NCI-H2227 (cell line): ENCODE measurements around the gene ALG3.
"Not testable (repeated sequence)": the region's sequence is repeated elsewhere in the genome, so short reads cannot be mapped to it uniquely, and the experiment has no call there.

Source experiments
- DNase-seq: peaks from one replicate; lab custom pipeline; 2025; ENCODE audit not compliant: unreplicated experiment; lab: John Stamatoyannopoulos, UW

The ALG3 gene

DNA sequence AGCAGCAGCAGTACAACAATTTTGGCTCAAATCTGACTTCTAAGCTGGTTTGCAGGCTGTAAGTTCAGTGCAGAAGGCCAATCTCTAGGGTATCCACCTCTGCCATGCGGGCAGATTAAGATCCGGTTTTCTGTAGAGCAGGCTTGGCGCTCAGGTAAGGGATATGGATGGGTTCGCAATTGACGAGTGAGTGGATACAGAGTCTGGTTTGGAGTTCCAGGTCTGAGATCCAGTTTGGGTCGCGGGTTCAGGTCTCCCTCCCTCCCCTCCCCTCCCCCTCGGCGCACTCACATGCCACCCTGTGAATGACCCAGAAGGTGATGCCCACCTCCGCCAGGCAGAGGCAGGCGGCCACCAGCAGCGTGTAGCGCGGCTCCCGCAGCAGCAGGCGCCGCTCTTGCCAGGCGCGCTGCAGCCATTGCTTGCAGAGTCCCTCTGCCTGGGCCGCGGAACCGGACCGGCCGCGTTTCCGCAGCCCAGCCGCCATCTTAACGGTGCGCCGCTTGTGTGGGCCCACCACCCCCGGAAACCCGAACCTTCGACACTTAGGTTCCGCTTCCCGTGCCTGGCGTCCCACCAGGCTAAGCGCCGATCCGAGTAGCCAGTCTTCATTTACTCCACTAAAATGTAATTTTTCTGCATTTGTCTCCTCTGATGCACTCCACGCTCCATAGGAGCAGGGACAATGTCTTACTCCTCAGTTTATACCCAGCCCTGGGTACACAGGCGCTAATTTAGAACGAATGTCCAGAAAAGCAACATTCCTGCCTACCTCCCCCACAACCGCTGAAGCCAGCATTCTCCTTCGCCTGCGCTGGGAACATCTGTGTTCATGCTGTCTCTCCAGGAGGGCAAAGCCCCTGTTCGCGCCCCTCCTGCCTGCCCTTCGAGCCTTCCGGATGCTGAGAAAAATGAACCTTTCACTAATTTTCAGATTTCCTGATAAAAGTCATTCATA, at the start of gene ALG3:
TSS of gene ALG3 (minus strand) at position 509 of the 958 bp plus-strand sequence. CDS start at position 487, 22 bp downstream.
- DNase-seq = peak; percentile 94

DNA sequence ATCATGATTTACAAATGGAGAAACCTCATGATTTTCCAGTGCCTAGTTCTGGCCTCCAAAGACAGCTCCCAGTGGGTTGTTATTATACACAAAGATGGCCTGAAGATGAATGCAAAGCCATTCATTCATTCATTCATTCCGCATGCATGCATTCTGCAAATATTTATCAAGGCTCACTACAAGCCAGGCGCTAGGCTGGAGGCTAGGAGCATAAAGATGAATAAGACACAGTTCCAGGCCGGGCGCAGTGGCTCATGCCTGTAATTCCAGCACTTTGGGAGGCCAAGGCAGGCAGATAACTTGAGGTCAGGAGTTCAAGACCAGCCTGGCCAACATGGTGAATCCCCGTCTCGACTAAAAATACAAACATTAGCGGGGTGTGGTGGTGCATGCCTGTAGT, 47.9 kb upstream of the ALG3 start:
- no peak for DNase-seq

DNA sequence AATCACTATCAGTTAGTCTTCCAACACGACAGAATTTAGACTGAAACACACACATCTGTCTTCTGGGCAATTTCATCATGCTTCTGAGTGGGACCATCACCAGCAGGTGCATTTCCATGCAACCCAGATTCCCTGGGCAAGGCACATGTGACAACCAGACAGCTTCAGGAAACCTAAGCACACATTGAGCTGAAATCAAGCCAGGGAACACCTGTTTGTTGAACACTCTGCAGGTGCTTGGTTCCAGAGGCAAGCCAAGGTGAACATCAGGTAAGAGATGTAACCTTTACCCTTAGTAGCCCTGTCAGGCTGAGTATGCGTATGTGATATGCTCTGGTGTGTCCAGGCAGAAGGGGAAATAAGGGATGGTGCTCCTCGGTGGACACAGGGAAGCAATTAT, 47.0 kb upstream of the ALG3 start:
- DNase-seq = no peak

DNA sequence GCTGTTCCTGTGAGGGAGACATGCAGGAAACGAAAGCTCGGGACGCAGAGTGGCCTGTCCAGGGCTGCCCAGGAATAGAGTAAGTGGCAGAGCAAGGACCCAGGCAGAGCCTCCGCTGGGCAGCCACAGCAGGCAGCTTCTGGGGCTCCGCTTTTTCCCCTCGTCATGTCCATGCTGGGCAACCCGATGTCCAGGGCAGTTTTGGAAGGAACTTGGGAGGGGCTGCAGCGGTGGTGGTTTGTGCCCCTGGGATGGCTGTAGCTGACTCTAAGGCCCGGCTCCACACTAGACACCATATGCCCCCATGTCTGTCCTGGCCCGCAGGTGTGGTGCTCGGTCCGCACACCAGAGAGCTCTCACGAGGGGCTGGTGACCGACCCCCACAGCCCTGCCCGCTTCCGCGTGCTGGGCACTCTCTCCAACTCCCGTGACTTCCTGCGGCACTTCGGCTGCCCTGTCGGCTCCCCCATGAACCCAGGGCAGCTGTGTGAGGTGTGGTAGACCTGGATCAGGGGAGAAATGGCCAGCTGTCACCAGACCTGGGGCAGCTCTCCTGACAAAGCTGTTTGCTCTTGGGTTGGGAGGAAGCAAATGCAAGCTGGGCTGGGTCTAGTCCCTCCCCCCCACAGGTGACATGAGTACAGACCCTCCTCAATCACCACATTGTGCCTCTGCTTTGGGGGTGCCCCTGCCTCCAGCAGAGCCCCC, 43.1 kb upstream of the ALG3 start:
- DNase-seq = no peak

DNA sequence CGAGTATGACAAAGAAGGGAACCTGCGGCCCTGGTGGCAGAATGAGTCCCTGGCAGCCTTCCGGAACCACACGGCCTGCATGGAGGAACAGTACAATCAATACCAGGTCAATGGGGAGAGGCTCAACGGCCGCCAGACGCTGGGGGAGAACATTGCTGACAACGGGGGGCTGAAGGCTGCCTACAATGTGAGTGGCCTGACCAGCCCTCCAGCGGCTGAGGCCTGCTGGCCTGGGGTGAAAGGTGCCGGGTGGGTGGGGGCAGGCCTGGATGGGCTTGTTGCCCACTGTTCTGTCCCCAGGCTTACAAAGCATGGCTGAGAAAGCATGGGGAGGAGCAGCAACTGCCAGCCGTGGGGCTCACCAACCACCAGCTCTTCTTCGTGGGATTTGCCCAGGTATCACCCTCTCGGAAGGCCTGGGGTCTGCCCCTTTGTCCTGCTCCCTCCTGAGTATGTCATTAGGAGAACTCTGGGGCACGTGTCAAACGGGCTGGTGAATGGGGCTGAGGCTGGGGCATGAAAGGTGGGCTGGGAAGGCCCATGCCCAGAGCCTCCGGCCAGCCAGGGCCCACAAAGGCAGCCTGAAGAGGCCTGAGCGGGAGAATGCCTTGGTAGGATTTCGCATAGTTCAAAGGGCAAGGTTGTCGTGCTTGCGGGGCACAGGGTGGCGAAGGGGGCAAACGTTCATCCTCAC, 42.4 kb upstream of the ALG3 start:
- DNase-seq = no peak

DNA sequence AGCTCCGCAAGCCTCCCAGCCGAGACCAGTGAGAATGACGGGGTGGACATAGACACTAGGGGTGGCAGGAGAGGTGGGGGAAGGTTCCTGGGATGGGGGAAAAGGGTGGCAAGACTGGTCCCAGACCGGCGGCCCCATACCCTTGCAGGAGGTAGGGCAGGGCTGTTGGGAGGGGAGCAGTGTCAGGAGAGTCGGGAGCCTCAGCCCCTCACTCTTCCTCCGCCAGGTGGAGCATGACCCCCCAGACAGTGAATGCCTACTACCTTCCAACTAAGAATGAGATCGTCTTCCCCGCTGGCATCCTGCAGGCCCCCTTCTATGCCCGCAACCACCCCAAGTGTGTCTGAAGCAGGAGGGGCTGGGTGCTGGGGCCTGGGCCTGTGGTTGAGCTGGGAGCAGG, 41.6 kb upstream of the ALG3 start:
- DNase-seq = no peak

DNA sequence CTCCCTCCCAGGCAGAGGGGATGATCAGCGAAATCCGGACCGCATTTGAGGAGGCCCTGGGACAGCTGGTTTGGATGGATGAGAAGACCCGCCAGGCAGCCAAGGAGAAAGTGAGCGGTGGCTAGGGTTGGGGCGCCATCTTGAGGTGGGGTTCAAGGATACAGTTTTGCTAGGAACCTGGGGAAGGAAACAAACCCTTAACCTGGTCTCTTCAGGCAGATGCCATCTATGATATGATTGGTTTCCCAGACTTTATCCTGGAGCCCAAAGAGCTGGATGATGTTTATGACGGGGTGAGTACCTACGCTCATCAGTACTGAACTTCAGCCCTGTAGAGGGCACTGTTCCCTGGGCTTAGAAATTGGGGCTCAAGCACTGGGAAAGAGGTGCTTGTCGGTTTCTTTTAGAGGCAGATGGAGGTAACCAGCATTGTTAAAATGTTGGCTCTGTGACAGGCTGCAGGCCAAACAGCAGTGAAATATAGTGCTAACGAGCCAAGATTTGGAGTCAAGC, 40.7 kb upstream of the ALG3 start:
- DNase-seq = peak; percentile 58

DNA sequence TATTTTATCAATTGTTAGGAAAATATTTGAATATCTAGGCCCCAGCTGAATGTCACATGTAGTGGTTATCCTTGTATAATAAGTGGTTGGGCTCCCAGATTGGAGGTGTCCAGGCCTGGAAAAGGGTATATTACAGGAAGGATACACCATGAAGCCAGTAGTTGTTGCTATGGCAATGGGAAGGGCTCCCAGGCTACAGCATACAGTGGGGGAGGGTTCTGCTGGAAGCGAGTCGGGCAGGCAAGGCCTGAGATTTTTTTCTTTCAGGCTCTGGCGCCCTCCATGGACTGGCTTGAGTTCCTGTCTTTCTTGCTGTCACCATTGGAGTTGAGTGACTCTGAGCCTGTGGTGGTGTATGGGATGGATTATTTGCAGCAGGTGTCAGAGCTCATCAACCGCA, 35.9 kb upstream of the ALG3 start:
- peak; percentile 95 for DNase-seq

DNA sequence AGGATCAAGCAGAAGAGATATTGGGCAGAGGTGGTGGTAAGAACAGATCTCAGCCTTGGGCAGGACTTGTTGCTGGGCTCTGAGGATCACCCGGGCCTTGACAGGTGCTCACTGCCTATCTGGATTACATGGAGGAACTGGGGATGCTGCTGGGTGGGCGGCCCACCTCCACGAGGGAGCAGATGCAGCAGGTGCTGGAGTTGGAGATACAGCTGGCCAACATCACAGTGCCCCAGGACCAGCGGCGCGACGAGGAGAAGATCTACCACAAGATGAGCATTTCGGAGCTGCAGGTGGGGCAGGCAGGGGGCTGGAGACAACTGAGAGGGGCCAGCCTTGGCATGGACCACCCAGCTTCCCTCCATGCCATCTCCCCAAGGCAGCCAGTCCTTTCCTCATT, 34.9 kb upstream of the ALG3 start:
- DNase-seq = no peak

DNA sequence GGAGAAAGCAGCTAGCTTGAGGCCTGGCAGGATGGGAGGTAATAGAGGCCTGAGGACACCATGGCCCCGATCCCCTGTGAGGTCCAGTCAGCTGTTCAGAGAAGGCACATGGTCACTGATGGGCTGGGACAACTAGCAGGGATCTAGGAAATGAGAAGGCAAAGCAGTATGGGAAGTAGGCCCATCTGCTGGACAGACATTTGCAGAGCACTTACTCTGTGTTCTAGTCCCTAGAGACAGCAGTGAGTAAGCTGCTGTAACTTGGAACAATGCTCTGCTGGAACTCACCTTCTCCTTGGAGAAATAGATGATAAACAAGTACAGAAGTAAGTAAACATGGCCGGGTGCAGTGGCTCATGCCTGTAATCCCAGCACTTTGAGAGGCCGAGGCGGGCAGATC, 34.2 kb upstream of the ALG3 start:
- no peak for DNase-seq

DNA sequence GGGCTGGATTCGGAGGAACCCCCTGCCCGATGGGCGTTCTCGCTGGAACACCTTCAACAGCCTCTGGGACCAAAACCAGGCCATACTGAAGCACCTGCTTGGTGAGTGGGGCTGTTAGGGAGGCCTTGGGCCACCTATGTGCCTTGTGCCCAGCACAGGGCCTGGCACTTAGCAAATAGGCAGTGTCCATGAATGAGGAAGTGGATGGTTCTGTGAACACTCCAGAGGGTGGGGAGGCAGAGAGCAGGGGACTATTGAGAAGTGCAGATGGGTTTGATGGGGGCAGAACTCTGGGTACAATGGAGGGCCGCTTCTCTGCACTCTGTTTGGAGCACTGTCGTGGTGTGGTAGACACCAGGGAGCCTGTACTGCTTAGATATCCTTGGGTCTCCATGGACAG, 28.6 kb upstream of the ALG3 start:
- DNase-seq = no peak

DNA sequence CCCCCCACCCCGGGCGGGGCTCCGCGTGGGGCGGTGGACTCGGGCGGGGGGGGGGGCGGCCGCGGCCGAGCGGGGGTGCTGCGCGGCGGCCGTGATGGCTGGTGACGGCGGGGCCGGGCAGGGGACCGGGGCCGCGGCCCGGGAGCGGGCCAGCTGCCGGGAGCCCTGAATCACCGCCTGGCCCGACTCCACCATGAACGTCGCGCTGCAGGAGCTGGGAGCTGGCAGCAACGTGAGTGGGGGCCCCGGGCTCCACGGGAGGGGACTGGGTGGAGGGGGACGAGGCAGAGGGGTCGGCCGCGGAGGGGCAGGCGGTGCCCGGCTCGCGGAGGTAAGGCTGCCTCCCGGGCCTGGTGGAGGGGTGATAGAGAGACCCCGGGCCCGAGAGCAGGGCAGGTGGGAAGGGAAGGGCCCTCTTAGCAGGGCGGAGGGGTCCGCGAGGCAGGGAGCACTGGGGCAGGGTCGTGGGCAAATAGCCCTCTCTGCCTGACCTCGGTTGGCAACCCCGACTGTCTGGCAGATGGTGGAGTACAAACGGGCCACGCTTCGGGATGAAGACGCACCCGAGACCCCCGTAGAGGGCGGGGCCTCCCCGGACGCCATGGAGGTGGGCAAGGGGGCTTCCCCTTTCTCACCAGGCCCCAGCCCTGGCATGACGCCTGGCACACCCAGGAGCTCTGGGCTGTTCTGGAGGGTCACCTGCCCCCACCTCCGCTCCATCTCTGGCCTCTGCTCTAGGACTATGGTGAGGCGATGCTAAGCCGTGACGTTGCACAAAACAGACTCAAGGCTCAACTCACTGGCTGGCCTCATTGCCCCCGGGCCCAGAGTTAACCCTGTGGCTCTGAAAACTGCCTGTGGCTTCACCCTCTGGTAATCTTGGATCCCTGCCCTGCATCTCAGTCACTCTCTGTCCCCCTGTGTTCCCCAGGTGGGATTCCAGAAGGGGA, 27.5 kb upstream of the ALG3 start, which contains the start of gene ECE2:
TSS of gene ECE2 (plus strand) at position 62 of the 950 bp plus-strand sequence. CDS start at position 194, 132 bp downstream.
- peak; percentile 27 for DNase-seq

DNA sequence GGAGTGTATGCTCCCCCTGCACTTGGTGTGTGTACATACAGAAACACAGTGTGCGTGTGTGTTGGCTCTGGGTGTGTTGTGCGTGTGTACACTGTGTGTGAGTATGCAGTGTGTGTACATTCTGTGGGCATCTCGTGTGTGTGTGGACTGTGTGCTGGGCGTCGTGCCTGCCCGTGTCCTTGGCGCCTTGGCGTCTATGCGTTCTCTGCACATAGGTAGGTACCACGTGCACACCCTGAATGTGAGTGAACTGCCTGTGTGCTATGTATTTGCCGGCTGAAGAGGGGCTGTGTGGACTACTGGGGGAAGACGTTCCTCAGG, 26.6 kb upstream of the ALG3 start:
- DNase-seq = no peak

DNA sequence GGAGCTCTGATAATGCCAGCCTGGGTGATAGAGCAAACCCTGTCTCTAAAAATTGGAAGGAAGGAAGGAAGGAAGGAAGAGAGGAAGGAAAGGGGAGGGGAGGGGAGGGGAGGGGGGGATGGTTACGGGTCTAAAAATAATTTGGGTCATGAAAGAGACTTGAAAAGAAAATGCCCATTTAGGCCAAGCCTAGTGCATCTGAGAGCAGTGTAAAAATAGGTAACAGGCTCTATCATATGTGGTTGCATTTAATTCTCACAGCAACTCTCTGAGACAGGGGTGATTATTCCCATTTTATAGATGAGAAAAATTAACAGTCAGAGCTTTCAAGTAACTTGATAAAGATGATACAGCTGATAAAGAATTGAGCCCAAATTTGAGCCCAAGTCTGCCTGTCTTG, 23.5 kb upstream of the ALG3 start:
- DNase-seq = no peak

DNA sequence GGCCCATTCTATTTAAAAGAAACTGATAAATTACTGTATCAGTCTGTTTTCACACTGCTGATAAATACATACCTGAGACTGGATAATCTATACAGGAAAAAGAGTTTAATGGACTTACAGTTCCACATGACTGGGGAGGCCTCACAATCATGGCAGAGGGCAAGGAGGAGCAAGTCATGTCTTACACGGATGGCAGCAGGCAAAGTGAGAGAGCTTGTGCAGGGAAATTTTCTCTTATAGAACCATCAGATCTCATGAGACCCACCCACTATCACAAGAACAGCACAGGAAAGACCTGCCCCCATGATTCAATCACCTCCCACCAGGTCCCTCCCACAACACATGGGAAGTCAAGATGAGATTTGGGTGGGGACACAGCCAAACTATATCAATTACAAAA, 18.5 kb upstream of the ALG3 start:
- not testable (repeated sequence) for DNase-seq

DNA sequence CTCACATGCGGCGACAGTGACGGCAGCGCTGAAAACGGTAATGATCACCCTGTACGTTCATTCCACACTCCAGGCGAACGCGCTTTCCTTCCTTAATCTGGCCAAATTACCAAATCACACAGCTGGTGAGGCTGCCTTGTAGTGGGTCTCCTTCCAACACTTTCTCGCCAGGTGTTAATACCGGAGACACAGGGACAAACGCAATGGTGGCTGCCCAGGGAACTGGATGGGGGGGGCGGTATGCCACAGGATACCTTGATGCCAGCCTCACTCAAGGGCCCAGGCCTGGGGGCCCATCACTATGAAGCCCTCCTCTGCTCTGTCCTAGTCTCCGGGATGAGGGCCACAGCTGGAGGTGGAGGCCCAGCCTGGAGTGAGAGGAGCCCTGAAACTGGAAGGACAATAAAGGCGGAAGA, 14.0 kb upstream of the ALG3 start:
- no peak for DNase-seq

DNA sequence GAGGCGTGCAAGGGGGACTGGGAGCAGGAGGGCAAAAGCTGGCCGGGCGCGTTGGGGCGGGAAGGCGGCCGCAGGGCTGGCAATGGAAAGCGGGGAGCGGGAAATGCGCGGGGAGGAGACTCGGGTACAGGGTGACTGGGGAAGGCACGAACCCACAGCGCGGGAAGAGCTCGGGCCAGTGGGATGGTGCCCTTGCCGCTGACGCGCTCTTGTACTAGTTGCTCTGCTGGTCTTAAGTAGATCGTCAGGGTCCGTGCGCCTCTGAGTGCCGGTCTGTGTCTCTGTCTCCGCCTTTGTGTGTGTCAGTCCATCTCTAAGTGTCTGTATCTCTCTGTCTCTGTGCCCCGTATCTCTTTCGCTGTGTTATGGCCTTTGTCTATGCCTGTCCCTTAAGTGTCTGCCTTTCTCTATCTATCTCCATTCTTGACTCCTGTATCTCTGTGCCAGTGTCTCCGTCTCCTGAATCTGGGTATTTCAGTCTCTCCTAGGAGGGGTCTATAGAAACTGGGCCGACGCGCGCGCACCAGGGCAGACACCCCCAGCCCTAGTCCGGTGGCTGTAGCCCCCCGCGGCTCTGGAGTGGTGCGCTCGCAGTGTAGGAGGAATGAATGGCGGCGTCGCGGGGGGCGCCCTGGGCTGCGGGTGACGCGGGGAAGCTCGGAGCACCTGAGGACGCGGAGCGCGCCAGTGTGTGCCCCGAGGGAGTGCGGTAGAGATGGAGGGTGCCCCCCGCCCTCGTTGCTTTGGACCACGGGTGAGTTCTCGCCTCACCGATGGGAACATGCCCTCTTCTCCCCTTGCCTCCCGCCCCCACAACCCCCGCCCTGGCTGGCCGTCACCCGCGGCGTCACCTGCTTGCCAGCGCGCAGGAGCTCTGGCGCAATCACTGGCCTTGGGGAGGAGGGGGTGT, 13.3 kb upstream of the ALG3 start:
- peak; percentile 74 for DNase-seq

DNA sequence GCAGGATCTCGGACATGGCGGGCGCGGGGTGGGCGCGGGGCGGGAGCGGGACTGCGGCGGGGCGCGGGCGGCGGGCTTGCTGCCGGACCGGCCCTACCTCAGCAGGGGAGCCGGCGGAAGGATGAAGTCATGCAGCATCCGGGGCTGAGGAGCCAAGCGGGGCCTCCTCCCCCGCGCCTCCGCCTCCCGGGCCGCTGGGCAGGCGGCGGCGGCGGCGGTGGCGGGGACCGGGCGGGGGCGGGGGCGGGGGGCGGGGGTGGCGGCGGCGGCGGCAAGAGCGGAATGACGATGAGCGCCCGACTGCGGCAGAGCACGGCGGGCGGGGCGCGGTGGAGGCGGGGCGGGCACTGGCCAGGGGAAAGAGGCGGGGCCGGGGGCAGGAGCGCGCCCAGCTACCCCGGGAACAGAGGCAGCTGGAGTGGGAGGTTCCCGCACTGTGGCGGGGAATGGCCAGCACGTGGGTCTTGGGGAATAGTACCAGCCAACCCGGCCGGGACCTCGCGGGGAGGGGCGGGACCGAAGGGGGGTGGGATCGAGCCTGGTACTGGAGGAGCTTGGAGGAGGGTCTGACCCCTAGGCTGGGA, 12.6 kb upstream of the ALG3 start, which contains the start of gene CAMK2N2:
TSS of gene CAMK2N2 (minus strand) at position 284 of the 584 bp plus-strand sequence. CDS start at position 16, 268 bp downstream.
- DNase-seq = peak; percentile 97
